Pancreas (tissue), 10 donors: ENCODE results near the gene BLID. TPM values are rescaled to one million over a fixed set of nuclear protein-coding genes. Genes with fewer than 3 reads are reported as not detected.

Experiments used
- ATAC-seq, 4 donors: fragments of 200-7000 bp; cut with Tn5 transposase; one replicate each; pipeline versions ENCODE4 v1.8.0 to v1.9.1; 2020; ENCODE audit warnings: mild to moderate bottlenecking in 4 of 4, moderate library complexity in 4 of 4
- DNase-seq, 6 donors: peaks; one replicate each; pipeline ENCODE4 v3.0.0-alpha.2; 2020
- FAIRE-seq: peaks from 2 replicates; lab custom pipeline; 2012; peaks lifted over from hg19 to GRCh38; lab: Jason Lieb, UNC
- H3K27ac ChIP-seq, 4 donors: fragments of 200-600 bp; sonication (generic); 1 replicate in 3 of 4; 2 replicates in 1 of 4; pipeline versions ENCODE4 v1.5.0 to v1.8.0; 2020
- H3K27me3 ChIP-seq, 4 donors: fragments of 200-600 bp; one replicate each; pipeline ENCODE4 v1.8.0; 2021
- H3K36me3 ChIP-seq, 3 donors: fragments of 200-600 bp; sonication (generic) in 1 of 3; one replicate each; pipeline versions ENCODE4 v1.5.0 to v1.8.0; 2020 to 2021
- H3K4me1 ChIP-seq, 3 donors: fragments of 200-600 bp; one replicate each; pipeline ENCODE4 v1.8.0; 2021
- H3K4me3 ChIP-seq, 4 donors: fragments of 200-600 bp; sonication (generic) in 2 of 4; one replicate each; pipeline versions ENCODE4 v1.5.0 to v1.8.0; 2020 to 2021
- H3K9me3 ChIP-seq, 4 donors: fragments of 200-600 bp; one replicate each; pipeline ENCODE4 v1.8.0; 2021
- WGBS, 2 donors: extraction: QIAGEN DNeasy Blood & Tissue Kit; methylation state at CpG; one replicate each; pipeline ENCODE4 v1.1.7; 2013; 5-methylcytosine and 5-hydroxymethylcytosine counted together
- intact Hi-C, 3 donors: fragments of 100-400 bp; cut with DNase I; formaldehyde crosslinking; loops; one replicate each; pipeline versions ENCODE4 v1.11.1 to v1.14.2; 2022
- polyA plus RNA-seq, 2 donors: library from polyadenylated mRNA; stranded (reverse); fragments of 200-250 nt; gene quantifications; one replicate each; pipeline ENCODE4 v1.2.3, GENCODE V29; 2013
- total RNA-seq, 6 donors: library from RNA; stranded (reverse); fragmentation: NEBNext Ultra II Directional in 4 of 6; extraction: Animal tissue kit (Norgen Biotek cat#: 25700) in 4 of 6; gene quantifications; one replicate each; pipeline versions ENCODE4 v1.2.1 to v1.2.4, GENCODE V29; 2021 to 2023
- TF ChIP-seq, protein P1 (sequence below), 4 donors: fragments of 200-600 bp; sonication (generic) in 3 of 4; IDR thresholded peaks; one replicate each; pipeline versions ENCODE4 v1.5.0 to v1.8.0; 2021; ENCODE audit warnings: antibody characterized with exemption in 4 of 4
- donor health status: healthy with polysubstance abuse.
- donor health status: DM: no; HTN: no; CAD: no; lungs with moderate emphysema.
- donor health status: DM: no; HTN: no; CAD: no.
- donor health status: control.
- donor health status: control.
- donor health status: Bipolar disorder and iron deficiency.
- donor health status: DM: yes; HTN: yes; CAD: no.
- donor health status: DM: no; HTN: no; CAD: no.
- donor health status: DM: no; HTN: no; CAD: no.
- donor health status: DM: yes; HTN: yes; CAD: no.

The BLID gene
- total RNA-seq (not detected), polyA plus RNA-seq (not detected)

DNA sequence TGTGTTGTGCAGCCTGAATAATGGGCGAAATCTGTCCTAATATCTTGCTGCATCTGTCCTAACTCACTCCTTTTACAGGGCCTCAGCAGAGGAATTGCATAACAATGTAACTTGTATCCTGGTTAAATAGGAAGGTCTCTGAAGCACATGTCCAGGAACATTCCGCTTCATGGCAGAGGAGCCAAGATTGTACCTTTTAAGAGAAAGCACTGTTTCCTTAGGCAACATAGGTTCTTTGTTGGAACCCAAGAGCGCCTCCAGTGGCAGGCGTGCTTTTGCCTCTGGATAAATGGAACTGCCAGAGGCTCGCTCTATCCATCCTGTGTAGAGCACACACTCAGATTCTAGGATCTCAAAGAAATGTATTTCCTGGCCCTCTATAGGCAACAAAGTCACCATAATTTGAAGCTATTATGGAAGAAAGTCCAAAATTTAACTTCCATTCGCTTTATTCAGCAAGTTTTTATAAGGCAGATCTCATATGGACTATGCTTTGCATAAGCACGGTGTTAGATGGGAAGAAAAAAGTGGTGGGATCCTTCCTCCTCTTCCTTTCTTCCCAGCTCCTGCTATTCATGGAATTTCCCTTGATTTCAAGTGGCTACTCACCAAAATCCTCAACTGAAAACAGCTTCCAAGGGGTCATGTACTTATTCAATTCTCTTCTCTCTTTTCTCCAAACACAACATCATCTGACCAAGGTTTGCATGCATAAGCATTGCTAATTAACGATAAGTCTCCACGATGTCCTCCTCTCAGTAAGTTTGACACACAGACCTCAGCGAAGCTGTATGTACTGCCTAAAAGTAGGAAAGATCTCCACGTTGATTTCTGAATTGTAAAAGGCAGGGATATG is at the start of gene BLID:
Gene BLID (minus strand): TSS at position 692 of the 856 bp plus-strand sequence. CDS start 293 bp downstream, at position 399.
- ATAC-seq (peak in 2 of 4 donors; percentile 39 to 57), FAIRE-seq (no peak), DNase-seq (peak in 2 of 6 donors; percentile 21 to 61)
- TF ChIP-seq, protein P1, sequence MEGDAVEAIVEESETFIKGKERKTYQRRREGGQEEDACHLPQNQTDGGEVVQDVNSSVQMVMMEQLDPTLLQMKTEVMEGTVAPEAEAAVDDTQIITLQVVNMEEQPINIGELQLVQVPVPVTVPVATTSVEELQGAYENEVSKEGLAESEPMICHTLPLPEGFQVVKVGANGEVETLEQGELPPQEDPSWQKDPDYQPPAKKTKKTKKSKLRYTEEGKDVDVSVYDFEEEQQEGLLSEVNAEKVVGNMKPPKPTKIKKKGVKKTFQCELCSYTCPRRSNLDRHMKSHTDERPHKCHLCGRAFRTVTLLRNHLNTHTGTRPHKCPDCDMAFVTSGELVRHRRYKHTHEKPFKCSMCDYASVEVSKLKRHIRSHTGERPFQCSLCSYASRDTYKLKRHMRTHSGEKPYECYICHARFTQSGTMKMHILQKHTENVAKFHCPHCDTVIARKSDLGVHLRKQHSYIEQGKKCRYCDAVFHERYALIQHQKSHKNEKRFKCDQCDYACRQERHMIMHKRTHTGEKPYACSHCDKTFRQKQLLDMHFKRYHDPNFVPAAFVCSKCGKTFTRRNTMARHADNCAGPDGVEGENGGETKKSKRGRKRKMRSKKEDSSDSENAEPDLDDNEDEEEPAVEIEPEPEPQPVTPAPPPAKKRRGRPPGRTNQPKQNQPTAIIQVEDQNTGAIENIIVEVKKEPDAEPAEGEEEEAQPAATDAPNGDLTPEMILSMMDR (IDR thresholded peaks at IDR 0.05) = peak in 2 of 4 donors; percentile 22 to 29
- Histone ChIP-seq H3K27ac (no peak within 1 kb of the TSS), H3K27me3 (no peaks in the 10 kb centered on the region), H3K4me1 (no peaks in the 10 kb centered on the region), H3K4me3 (no peak within 1 kb of the TSS), H3K36me3 (no peaks in the 10 kb centered on the region), H3K9me3 (no peaks in the 10 kb centered on the region)
- intact Hi-C loops = no loop called here
- 65 to 76% methylated on average over 11 of the region's 11 CpGs for WGBS, 2 donors

DNA sequence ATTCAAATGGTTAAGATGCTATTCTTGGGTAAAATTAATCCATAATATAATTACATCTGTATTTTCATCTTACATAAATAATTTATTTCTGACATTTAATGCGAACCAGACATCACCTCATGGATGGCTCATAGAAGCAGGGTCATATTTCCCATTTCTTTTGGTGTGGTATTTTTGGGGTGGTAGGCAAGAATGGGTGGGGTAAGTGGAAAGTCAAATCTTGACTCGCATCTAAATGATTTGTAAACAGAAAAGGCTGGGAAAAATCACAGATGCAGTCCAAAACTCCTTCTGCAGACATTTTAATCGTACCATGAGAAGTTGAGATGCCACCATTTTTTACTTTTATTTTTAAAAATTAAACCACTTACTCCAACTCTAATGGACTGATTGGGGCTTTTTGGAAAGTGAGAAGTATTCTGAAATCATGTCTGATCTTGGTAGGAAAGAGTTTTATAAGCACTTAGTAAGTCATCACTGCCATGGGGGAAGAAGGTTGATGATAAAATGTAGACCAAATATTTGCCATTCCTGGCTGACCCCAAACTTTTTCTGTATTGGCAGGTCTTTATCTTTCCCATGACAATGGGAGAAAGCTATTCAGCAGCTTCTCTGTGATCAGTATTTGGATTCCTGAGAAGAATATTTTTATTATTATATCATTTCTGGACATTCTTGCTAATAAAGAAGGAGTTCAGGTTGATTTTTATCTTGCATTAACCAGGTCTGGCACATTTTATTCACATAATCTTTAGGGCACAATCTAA is 47.2 kb upstream of the BLID start:
- no peaks in the 10 kb centered on the region for H3K4me1 ChIP-seq
- H3K27me3 ChIP-seq = no peaks in the 10 kb centered on the region
- TF ChIP-seq, protein P1 (IDR thresholded peaks at IDR 0.05) = no peak
- H3K27ac ChIP-seq = no peak overlapping the region
- no peaks in the 10 kb centered on the region for H3K36me3 ChIP-seq
- no peaks in the 10 kb centered on the region for H3K9me3 ChIP-seq
- FAIRE-seq (no peak), ATAC-seq (no peak), DNase-seq (no peak)
- intact Hi-C loops = no loop called here
- 63 to 72% methylated on average over 3 of the region's 3 CpGs for WGBS, 2 donors
- H3K4me3 ChIP-seq = no peak overlapping the region

- TF ChIP-seq, protein P1 (IDR thresholded peaks at IDR 0.05) = no peak
Measured at GRCh38 chr11:122162095-122162494, 46.1 kb upstream of the BLID start.

DNA sequence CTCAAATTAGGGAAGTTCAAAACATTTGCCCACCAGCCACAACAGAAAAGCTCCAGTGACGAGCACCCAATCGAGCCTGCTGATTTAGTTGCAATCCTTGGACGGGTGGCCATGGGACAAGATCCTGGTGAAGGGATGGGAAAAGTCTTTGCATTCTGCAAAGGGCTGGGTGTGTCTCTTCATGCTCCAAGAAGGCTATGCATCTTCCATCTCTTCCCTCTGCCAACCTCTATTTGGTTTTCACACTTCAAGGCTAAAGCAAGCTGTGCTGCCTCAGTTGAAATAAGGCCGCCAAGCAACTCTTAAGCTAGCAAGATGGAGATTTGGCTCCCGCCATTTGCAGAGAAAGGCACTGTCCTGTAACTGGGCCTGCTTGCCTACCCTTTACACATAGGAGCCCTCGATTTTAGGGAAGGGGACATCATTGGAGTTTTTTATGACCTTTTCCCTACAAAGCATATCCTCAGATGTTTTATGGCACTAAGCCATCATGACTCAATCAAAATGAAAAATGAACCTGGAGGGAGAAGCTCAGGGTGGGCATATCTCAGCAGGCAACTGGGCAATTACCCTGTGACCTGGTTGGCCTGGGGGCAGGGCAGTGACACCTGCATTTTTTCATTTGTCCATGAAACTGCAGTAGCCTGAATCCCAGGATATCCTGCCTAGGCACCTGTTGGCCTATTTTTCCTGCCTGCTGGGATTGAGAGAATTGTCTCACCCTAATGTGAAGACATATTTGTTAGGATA is 45.0 kb upstream of the BLID start:
- no peaks in the 10 kb centered on the region for H3K9me3 ChIP-seq

More at GRCh38 chr11:122162095-122162494, 46.1 kb upstream of the BLID start:
- no peak for DNase-seq
- H3K27ac ChIP-seq = no peak overlapping the region
- no peaks in the 10 kb centered on the region for H3K4me1 ChIP-seq
- H3K27me3 ChIP-seq = no peaks in the 10 kb centered on the region
- intact Hi-C loops = no loop called here
- no peak for ATAC-seq
- FAIRE-seq = no peak
- 72 to 78% methylated on average over 2 of the region's 2 CpGs for WGBS, 2 donors
- H3K4me3 ChIP-seq = no peak overlapping the region
- H3K9me3 ChIP-seq = no peaks in the 10 kb centered on the region
- H3K36me3 ChIP-seq = no peaks in the 10 kb centered on the region

More for the DNA sequence above, 45.0 kb upstream of the BLID start:
- no peak overlapping the region for H3K27ac ChIP-seq
- TF ChIP-seq, protein P1 (IDR thresholded peaks at IDR 0.05) = no peak
- ATAC-seq (no peak), DNase-seq (no peak), FAIRE-seq (no peak)
- no peak overlapping the region for H3K4me3 ChIP-seq
- no peaks in the 10 kb centered on the region for H3K27me3 ChIP-seq
- no peaks in the 10 kb centered on the region for H3K36me3 ChIP-seq
- 78 to 81% methylated on average over 6 of the region's 6 CpGs for WGBS, 2 donors
- H3K4me1 ChIP-seq = no peaks in the 10 kb centered on the region
- intact Hi-C loops = no loop called here
